HepG2 (cell line): Measurements from ENCODE around the gene TMEM129. TPM values are rescaled to one million over a fixed set of nuclear protein-coding genes. Genes with fewer than 3 reads are reported as not detected.

ENCODE experiments used
- CTCF ChIP-seq: sonication (generic); formaldehyde crosslinking; IDR thresholded peaks from 2 replicates; pipeline ENCODE4 v1.5.0; 2020; ENCODE audit warnings: mild to moderate bottlenecking, missing genetic modification reagents, moderate library complexity
- HDAC1 ChIP-seq: sonication (generic); formaldehyde crosslinking; IDR thresholded peaks from 2 replicates; pipeline ENCODE4 v1.5.1; 2020; ENCODE audit warnings: mild to moderate bottlenecking, missing genetic modification reagents
- HNF4A ChIP-seq: sonication (generic); formaldehyde crosslinking; IDR thresholded peaks from 2 replicates; pipeline ENCODE4 v1.4.0; 2020; ENCODE audit warnings: missing genetic modification reagents
- HOXD1 ChIP-seq: sonication (generic); formaldehyde crosslinking; IDR thresholded peaks from 2 replicates; pipeline ENCODE4 v1.5.0; 2020; ENCODE audit warnings: missing genetic modification reagents
- MEIS2 ChIP-seq: sonication (generic); formaldehyde crosslinking; IDR thresholded peaks from 2 replicates; pipeline ENCODE4 v1.9.0; 2021; ENCODE audit warnings: mild to moderate bottlenecking, missing genetic modification reagents
- MTF1 ChIP-seq: sonication (generic); formaldehyde crosslinking; IDR thresholded peaks from 2 replicates; pipeline ENCODE4 v1.5.0; 2020; ENCODE audit warnings: missing genetic modification reagents
- NR2F2 ChIP-seq: IDR thresholded peaks from 2 replicates; pipeline ENCODE4 v1.6.1; 2012; ENCODE audit warnings: low read depth, inconsistent platforms, borderline replicate concordance
- PITX1 ChIP-seq: sonication (generic); formaldehyde crosslinking; IDR thresholded peaks from 2 replicates; pipeline ENCODE4 v1.5.1; 2020; ENCODE audit warnings: mild to moderate bottlenecking, missing genetic modification reagents
- RCOR2 ChIP-seq: IDR thresholded peaks from 2 replicates; pipeline ENCODE4 v1.6.1; 2016; ENCODE audit warnings: missing biosample characterization, missing genetic modification reagents
- SALL2 ChIP-seq: sonication (generic); formaldehyde crosslinking; IDR thresholded peaks from 2 replicates; pipeline ENCODE4 v1.8.1; 2023; ENCODE audit warnings: mild to moderate bottlenecking, missing genetic modification reagents, inconsistent platforms
- U2AF1 ChIP-seq: fragments of 200-400 bp; formaldehyde crosslinking; optimal IDR thresholded peaks from 2 replicates; pipeline ENCODE3; 2017; ENCODE audit warnings: mild to moderate bottlenecking, low read depth, low read length
- ZBTB10 ChIP-seq: sonication (generic); formaldehyde crosslinking; IDR thresholded peaks from 2 replicates; pipeline ENCODE4 v1.4.0; 2020; ENCODE audit warnings: missing genetic modification reagents, borderline replicate concordance
- ZMAT5 ChIP-seq: sonication (generic); formaldehyde crosslinking; IDR thresholded peaks from 2 replicates; pipeline ENCODE4 v1.5.0; 2020; ENCODE audit warnings: mild to moderate bottlenecking, low read depth, missing genetic modification reagents, borderline replicate concordance
- ZNF230 ChIP-seq: sonication (generic); formaldehyde crosslinking; IDR thresholded peaks from 2 replicates; pipeline ENCODE4 v1.4.0; 2020; ENCODE audit warnings: mild to moderate bottlenecking, missing genetic modification reagents
- ZNF503 ChIP-seq: sonication (generic); formaldehyde crosslinking; IDR thresholded peaks from 2 replicates; pipeline ENCODE4 v1.4.0; 2020; ENCODE audit warnings: missing genetic modification reagents
- ZNF704 ChIP-seq: sonication (generic); formaldehyde crosslinking; IDR thresholded peaks from 2 replicates; pipeline ENCODE4 v1.8.1; 2023; ENCODE audit warnings: mild to moderate bottlenecking, inconsistent platforms, moderate library complexity, missing genetic modification reagents, borderline replicate concordance
- ZSCAN31 ChIP-seq: sonication (generic); formaldehyde crosslinking; IDR thresholded peaks from 2 replicates; pipeline ENCODE4 v1.5.0; 2020; ENCODE audit warnings: low read depth, mild to moderate bottlenecking, missing genetic modification reagents
- polyA plus RNA-seq, 8 experiments: library from polyadenylated mRNA; depleted of rRNA in 3 of 8; stranded (reverse) in 7 of 8; unstranded in 1 of 8; fragments of >200 nt; fragmentation: Illumina TruSeq in 4 of 8; extraction: Trizol in 4 of 8; gene quantifications; 2 replicates each; pipeline versions ENCODE4 v1.2.1 to v1.2.3, GENCODE V29; 2011 to 2016; ENCODE audit warnings: low read depth in 4 of 8, missing spikeins in 1 of 8, mixed read lengths in 1 of 8; ENCODE audit not compliant: insufficient read depth in 1 of 8
- total RNA-seq, 5 experiments: library from RNA; depleted of rRNA; stranded (reverse); fragments of >200 nt; fragmentation: Illumina TruSeq; extraction: Trizol; gene quantifications; 2 replicates each; pipeline ENCODE4 v1.2.3, GENCODE V29; 2016; ENCODE audit warnings: low read depth in 1 of 5

TMEM129 gene
- total and polyA plus RNA-seq, 2 of the 13 experiments (the other 11 are each of a cell fraction or from before 2014, with no cell fraction given), result 19.0 to 25.8 TPM

GRCh38 chr4:1746919-1747602 lies 25.9 kb upstream of the TMEM129 start (continued):
- TF ChIP-seq HNF4A (CRISPR knock-in tag) (peak; percentile 64; the same call in 1 of the 2 replicates), ZNF503 (CRISPR knock-in tag) (peak; percentile 70; the same call in 1 of the 2 replicates), HDAC1 (CRISPR knock-in tag) (peak; percentile 78), NR2F2 (no peak), CTCF (CRISPR knock-in tag) (peak; percentile 57), PITX1 (CRISPR knock-in tag) (no peak; the same call in 1 of the 2 replicates), ZBTB10 (CRISPR knock-in tag) (peak; percentile 70; the same call in 1 of the 2 replicates), HOXD1 (CRISPR knock-in tag) (peak; percentile 82; the same call in 1 of the 2 replicates), MEIS2 (peak; percentile 75), RCOR2 (no peak), MTF1 (CRISPR knock-in tag) (peak; percentile 69; the same call in 1 of the 2 replicates), ZNF704 (CRISPR knock-in tag) (no peak), U2AF1 (no peak), ZNF230 (CRISPR knock-in tag) (peak; percentile 45), ZSCAN31 (peak; percentile 90; the same call in 1 of the 2 replicates), SALL2 (CRISPR knock-in tag) (peak; percentile 58; the same call in 1 of the 2 replicates), ZMAT5 (CRISPR knock-in tag) (no peak)
